Astrocyte of the spinal cord (primary cell): ENCODE data around the gene TRIM72.

Source experiments
- DNase-seq: peaks from one replicate; pipeline ENCODE4 v3.0.0; 2011; ENCODE audit warnings: low read depth, low spot score
- H3K4me3 ChIP-seq: 2 replicates; pipeline ENCODE4 v1.5.1; 2011; ENCODE audit warnings: low read depth, mild to moderate bottlenecking, low read length, moderate library complexity
- CTCF ChIP-seq: IDR thresholded peaks from 2 replicates; pipeline ENCODE4 v1.5.1; 2012; ENCODE audit warnings: low read depth, mild to moderate bottlenecking, low read length, inconsistent platforms
- in situ Hi-C: cut with HindIII; loops from 2 replicates; pipeline ENCODE4 v1.10.0; 2017; ENCODE audit warnings: low sequenced_read_pairs

The TRIM72 gene

DNA sequence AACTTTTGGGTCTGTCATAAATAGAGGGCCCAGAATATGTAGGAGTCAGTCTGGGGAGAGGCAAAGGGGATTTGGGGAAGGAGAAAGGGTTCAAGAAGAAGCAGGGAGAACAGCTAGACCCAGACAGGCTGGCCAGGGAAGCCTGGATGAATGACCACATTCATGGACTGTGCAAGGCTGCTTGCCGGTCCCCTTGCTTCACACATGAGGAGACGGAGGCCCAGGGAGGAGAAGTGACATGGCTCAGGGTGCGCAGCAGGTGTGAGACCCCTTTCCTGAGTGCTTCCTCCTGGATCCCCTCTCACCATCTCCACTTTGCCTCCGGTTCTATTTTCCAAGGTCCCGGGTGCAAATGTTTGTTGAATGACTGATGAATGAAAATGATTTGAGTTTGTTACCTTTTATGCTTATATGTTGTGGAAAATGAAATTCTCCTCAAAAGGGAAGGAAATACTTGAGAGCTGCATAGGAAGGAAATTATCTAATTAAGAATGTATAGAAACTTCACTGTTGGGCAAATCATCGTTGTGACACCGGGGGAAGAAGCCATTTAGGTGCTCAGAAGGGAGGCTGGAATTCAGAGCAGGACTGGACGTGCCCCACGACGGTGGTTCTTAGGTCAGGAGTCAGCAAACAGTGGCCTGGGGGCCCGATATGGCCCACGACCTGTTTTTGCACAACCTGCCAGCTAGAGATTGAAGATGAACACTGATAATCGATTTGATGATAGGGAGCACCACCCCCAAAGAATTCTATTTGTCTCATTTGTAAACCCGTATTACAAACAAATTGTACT is 46.4 kb downstream of the TRIM72 start:
- TF ChIP-seq CTCF, result no peak
- in situ Hi-C loops, result no loop called here
- DNase-seq, result no peak
- no peak overlapping the region for H3K4me3 ChIP-seq

- DNase-seq, result no peak
- no peak overlapping the region for H3K4me3 ChIP-seq
- in situ Hi-C loops, result no loop called here
- TF ChIP-seq CTCF, result no peak
Observed at GRCh38 chr16:31262084-31262483, 48.2 kb downstream of the TRIM72 start.

- no peak overlapping the region for H3K4me3 ChIP-seq
- no peak for TF ChIP-seq CTCF
- no peak for DNase-seq
- in situ Hi-C loops, result no loop called here
Observed at GRCh38 chr16:31265329-31266245, 51.7 kb downstream of the TRIM72 start.

GRCh38 chr16:31267332-31268032 is 53.6 kb downstream of the TRIM72 start:
- H3K4me3 ChIP-seq, result no peak overlapping the region
- TF ChIP-seq CTCF, result no peak
- no peak for DNase-seq
- in situ Hi-C loops, result no loop called here

- in situ Hi-C loops, result no loop called here
- DNase-seq, result no peak
- H3K4me3 ChIP-seq, result no peak overlapping the region
- TF ChIP-seq CTCF, result no peak
Observed at GRCh38 chr16:31268033-31268365, 54.1 kb downstream of the TRIM72 start.

- no peak for TF ChIP-seq CTCF
- DNase-seq, result no peak
- in situ Hi-C loops, result no loop called here
- H3K4me3 ChIP-seq, result no peak overlapping the region
Observed at GRCh38 chr16:31268891-31269290, 55.0 kb downstream of the TRIM72 start.
